Endothelial cell of umbilical vein (primary cell): ENCODE data around the gene WIZ. TPM values are rescaled to one million over a fixed set of nuclear protein-coding genes. Genes with fewer than 3 reads are reported as not detected.

Experiments used
- BruUV-seq: library from RNA; stranded (reverse); fragments of 400-500 nt; replicated peaks from 2 replicates; lab custom pipeline; 2021; lab: Mats Ljungman, UMichigan
- CTCF ChIA-PET: fragments of 300-600, 350-600 bp; sonication (Branson Sonifier 250); formaldehyde crosslinking; loops from one replicate; lab custom pipeline; 2021; ENCODE audit warnings: antibody characterized with exemption, inconsistent platforms; lab: Charles Lee
- POLR2A ChIA-PET: fragments of 300-600, 350-600 bp; sonication (Branson Sonifier 250); formaldehyde crosslinking; loops from one replicate; lab custom pipeline; 2021; ENCODE audit warnings: antibody characterized with exemption, inconsistent platforms; lab: Charles Lee
- DNase-seq: peaks from one replicate; pipeline ENCODE4 v3.0.0-alpha.2; 2011; ENCODE audit warnings: low read depth, low spot score
- FAIRE-seq: peaks from 2 replicates; lab custom pipeline; 2011; peaks lifted over from hg19 to GRCh38; lab: Jason Lieb, UNC
- H2AFZ ChIP-seq: 2 replicates; pipeline ENCODE4 v1.6.0; 2012; ENCODE audit warnings: low read depth, low read length, control low read depth, inconsistent platforms
- H3K27ac ChIP-seq: 2 replicates; pipeline ENCODE4 v1.5.1; 2011; ENCODE audit warnings: low read depth, mild to moderate bottlenecking, control low read depth, low read length, moderate library complexity; ENCODE audit not compliant: insufficient read depth
- H3K27me3 ChIP-seq, 2 experiments: 2 replicates each; pipeline versions ENCODE4 v1.6.0 to v1.6.1; 2011; ENCODE audit warnings: low read length in 2 of 2, mixed read lengths in 1 of 2; ENCODE audit not compliant: control insufficient read depth in 2 of 2, insufficient read depth in 2 of 2
- H3K36me3 ChIP-seq, 2 experiments: 2 replicates in 1 of 2; 3 replicates in 1 of 2; pipeline ENCODE4 v1.5.1; 2011; ENCODE audit warnings: low read length in 2 of 2, mild to moderate bottlenecking in 1 of 2, moderate library complexity in 1 of 2; ENCODE audit not compliant: control insufficient read depth in 2 of 2, insufficient read depth in 2 of 2; ENCODE audit errors: extremely low read depth in 1 of 2
- H3K4me1 ChIP-seq: 3 replicates; pipeline ENCODE4 v1.5.1; 2011; ENCODE audit warnings: mild to moderate bottlenecking, low read length; ENCODE audit not compliant: control insufficient read depth, insufficient read depth; ENCODE audit errors: extremely low read depth
- H3K4me2 ChIP-seq: 2 replicates; pipeline ENCODE4 v1.6.1; 2011; ENCODE audit warnings: low read length, control low read depth, mixed read lengths; ENCODE audit not compliant: insufficient read depth
- H3K4me3 ChIP-seq, 3 experiments: fragments of 200-600 bp in 1 of 3; sonication (generic), shearing (Covaris generic) in 1 of 3; replicated peaks in 1 of 3; 2 replicates each; pipeline ENCODE4 v1.5.1; 2011 to 2016; ENCODE audit warnings: control low read depth in 3 of 3, low read length in 3 of 3, mild to moderate bottlenecking in 2 of 3, inconsistent platforms in 1 of 3, low read depth in 1 of 3, moderate library complexity in 1 of 3; ENCODE audit not compliant: insufficient read depth in 1 of 3
- H3K79me2 ChIP-seq: 2 replicates; pipeline ENCODE4 v1.6.0; 2012; ENCODE audit warnings: low read length, inconsistent platforms; ENCODE audit not compliant: control insufficient read depth, insufficient read depth
- H3K9ac ChIP-seq: replicated peaks from 2 replicates; pipeline ENCODE3; 2011; ENCODE audit warnings: low read length, control low read depth; ENCODE audit not compliant: insufficient read depth; ENCODE audit errors: extremely low read depth
- H3K9me1 ChIP-seq: replicated peaks from 3 replicates; pipeline ENCODE4 v1.6.0; 2011; ENCODE audit warnings: mild to moderate bottlenecking, low read length; ENCODE audit not compliant: control insufficient read depth, insufficient read depth; ENCODE audit errors: extremely low read depth
- H3K9me3 ChIP-seq: replicated peaks from 2 replicates; pipeline ENCODE4 v1.5.1; 2012; ENCODE audit warnings: low read length, inconsistent platforms; ENCODE audit not compliant: control insufficient read depth, insufficient read depth
- H4K20me1 ChIP-seq: replicated peaks from 2 replicates; pipeline ENCODE3; 2011; ENCODE audit warnings: mild to moderate bottlenecking, low read length; ENCODE audit not compliant: control insufficient read depth, insufficient read depth; ENCODE audit errors: extremely low read depth
- EZH2 ChIP-seq: IDR thresholded peaks from 2 replicates; pipeline ENCODE4 v1.6.1; 2012; ENCODE audit warnings: borderline replicate concordance, low read depth, mild to moderate bottlenecking, moderate library complexity, low read length, inconsistent platforms; ENCODE audit not compliant: severe bottlenecking
- FOS ChIP-seq: IDR thresholded peaks from 2 replicates; pipeline ENCODE4 v1.6.1; 2011; ENCODE audit warnings: mild to moderate bottlenecking, low read length, moderate library complexity, borderline replicate concordance; ENCODE audit not compliant: insufficient read depth
- GATA2 ChIP-seq: IDR thresholded peaks from 2 replicates; pipeline ENCODE4 v1.7.0; 2011; ENCODE audit warnings: low read depth, mild to moderate bottlenecking, moderate library complexity, mixed read lengths, low read length; ENCODE audit not compliant: insufficient read length, insufficient read depth
- JUN ChIP-seq: IDR thresholded peaks from 2 replicates; pipeline ENCODE4 v1.6.1; 2011; ENCODE audit warnings: borderline replicate concordance, low read depth; ENCODE audit not compliant: insufficient read length, insufficient read depth
- MYC ChIP-seq: IDR thresholded peaks from one replicate; pipeline ENCODE4 v1.6.1; 2011; ENCODE audit warnings: mild to moderate bottlenecking, low read depth, low read length
- POLR2A ChIP-seq: IDR thresholded peaks from 2 replicates; pipeline ENCODE4 v1.6.1; 2012; ENCODE audit warnings: low read depth, mild to moderate bottlenecking, control low read depth, low read length
- POLR2AphosphoS5 ChIP-seq: IDR thresholded peaks from 2 replicates; pipeline ENCODE4 v1.6.1; 2012; ENCODE audit warnings: low read depth, mild to moderate bottlenecking, control low read depth, low read length, moderate library complexity; ENCODE audit not compliant: insufficient read depth
- dilution Hi-C: fragments of 300-500 bp; cut with MboI; formaldehyde crosslinking; loops from one replicate; pipeline ENCODE4 v1.15.0; 2019; ENCODE audit warnings: low sequenced_read_pairs; ENCODE audit not compliant: extremely low pct_ligation_motif_present
- intact Hi-C: fragments of 100-400 bp; cut with micrococcal nuclease; formaldehyde crosslinking; loops from one replicate; pipeline ENCODE4 v1.10.0; 2022
- polyA plus RNA-seq, 4 experiments: library from polyadenylated mRNA; depleted of rRNA in 3 of 4; stranded (reverse) in 3 of 4; unstranded in 1 of 4; fragments of >200 nt; gene quantifications; 2 replicates each; pipeline versions ENCODE4 v1.2.1 to v1.2.3, GENCODE V29; 2011 to 2012; ENCODE audit warnings: missing spikeins in 1 of 4
- total RNA-seq: library from RNA; stranded (reverse); gene quantifications from 2 replicates; pipeline ENCODE4 v1.2.3, GENCODE V29; 2021
- TF ChIP-seq, protein P1 (sequence below): IDR thresholded peaks from 2 replicates; pipeline ENCODE4 v1.6.1; 2011; ENCODE audit not compliant: insufficient read depth, insufficient read length
- TF ChIP-seq, protein P2 (sequence below), 2 donors: IDR thresholded peaks; 1 replicate in 1 of 2; 2 replicates in 1 of 2; pipeline ENCODE4 v1.5.1; 2011; ENCODE audit warnings: low read length in 2 of 2, mild to moderate bottlenecking in 2 of 2, moderate library complexity in 2 of 2, control low read depth in 1 of 2, inconsistent platforms in 1 of 2, low read depth in 1 of 2; ENCODE audit not compliant: insufficient read depth in 1 of 2; ENCODE audit errors: extremely low read depth in 1 of 2

Gene WIZ
- total and polyA plus RNA-seq, 2 donors (not counting 3 experiments of a cell fraction or from before 2014, with no cell fraction given): 21.0 to 47.2 TPM

DNA sequence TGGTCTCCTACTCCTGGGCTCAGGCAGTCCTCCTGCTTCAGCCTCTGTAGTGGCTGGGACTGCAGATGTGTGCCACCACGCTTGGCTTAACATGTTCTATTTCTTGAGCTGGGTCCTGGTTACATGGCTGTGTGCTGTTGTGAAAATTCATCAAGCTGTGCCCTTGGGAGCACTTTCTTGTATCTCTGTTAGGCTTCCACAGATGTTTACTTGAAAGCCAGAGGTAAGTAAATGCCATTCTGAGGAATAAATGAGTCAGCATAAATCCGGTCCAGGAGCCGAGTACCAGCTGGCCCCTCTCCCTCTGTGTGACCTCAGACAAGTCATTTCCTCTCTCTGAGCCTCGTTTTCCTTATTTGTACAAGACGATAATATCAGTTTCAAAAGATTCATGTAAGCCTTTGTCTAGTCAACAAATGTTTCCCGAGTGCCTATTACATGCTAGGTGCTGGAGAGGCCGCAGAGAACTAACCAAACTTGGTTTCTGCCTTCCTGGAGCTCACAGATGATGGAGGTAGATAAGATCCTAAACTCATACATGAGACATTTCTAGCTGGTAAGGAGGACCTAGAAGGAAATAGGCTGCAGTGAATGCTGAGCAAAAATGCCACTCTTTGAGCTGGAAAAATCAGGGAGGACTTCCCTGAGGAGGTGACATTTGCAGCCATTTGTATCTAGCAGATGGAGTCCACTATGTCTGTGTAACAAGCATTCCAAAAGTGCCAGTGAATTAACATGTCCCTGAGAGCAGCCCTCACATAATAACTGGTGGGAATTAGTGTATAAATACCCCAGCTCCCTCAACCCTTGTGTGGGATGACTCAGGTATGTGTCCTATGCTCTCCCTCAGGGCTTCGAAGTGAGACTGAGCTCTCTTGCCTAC, 17.3 kb upstream of the WIZ start:
- no peaks in the 10 kb centered on the region for H4K20me1 ChIP-seq
- intact Hi-C loops (loop anchor here (1.0 to 5.0 kb wide), 4 partner anchors 15 to 90 kb away; no protein-coding TSS in a partner anchor), dilution Hi-C loops (no loop called here)
- TSS peak; percentile 27 for BruUV-seq
- peaks cover 39% of the 10 kb centered on the region for H3K4me1 ChIP-seq
- DNase-seq (peak; percentile 99), FAIRE-seq (peak; percentile 99)
- no peaks in the 10 kb centered on the region for H3K9me3 ChIP-seq
- no peak overlapping the region for H2AFZ ChIP-seq
- no peaks in the 10 kb centered on the region for H3K9me1 ChIP-seq
- no peaks in the 10 kb centered on the region for H3K36me3 ChIP-seq
- peak overlapping the region; percentile 41 for H3K27ac ChIP-seq
- no peak overlapping the region for H3K4me3 ChIP-seq
- POLR2A ChIA-PET: interaction anchor here (0.7 to 1.3 kb wide), 5 partner anchors 11 to 88 kb away, joined by 3 to 4 read pairs (median 4); partner anchors contain the start of genes AKAP8 and AKAP8L
- no peak overlapping the region for H3K9ac ChIP-seq
- H3K79me2 ChIP-seq: no peaks in the 10 kb centered on the region
- H3K4me2 ChIP-seq: peak overlapping the region; percentile 6
- H3K27me3 ChIP-seq: peaks cover 0 to 2% of the 10 kb centered on the region in 2 experiments
- CTCF ChIA-PET: interaction anchor here (1.1 to 4.2 kb wide), 7 partner anchors 8 to 290 kb away, joined by 3 to 29 read pairs (median 7); partner anchors contain the start of gene AKAP8L
- peak; percentile 92 for TF ChIP-seq JUN
- no peak for TF ChIP-seq EZH2
- TF ChIP-seq GATA2: peak; percentile 98
- no peak for TF ChIP-seq MYC
- peak; percentile 95 for TF ChIP-seq FOS
- TF ChIP-seq POLR2A: peak; percentile 45
- peak; percentile 86 for TF ChIP-seq POLR2AphosphoS5
- TF ChIP-seq, protein P1, sequence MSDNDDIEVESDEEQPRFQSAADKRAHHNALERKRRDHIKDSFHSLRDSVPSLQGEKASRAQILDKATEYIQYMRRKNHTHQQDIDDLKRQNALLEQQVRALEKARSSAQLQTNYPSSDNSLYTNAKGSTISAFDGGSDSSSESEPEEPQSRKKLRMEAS: no peak
- TF ChIP-seq, protein P2, sequence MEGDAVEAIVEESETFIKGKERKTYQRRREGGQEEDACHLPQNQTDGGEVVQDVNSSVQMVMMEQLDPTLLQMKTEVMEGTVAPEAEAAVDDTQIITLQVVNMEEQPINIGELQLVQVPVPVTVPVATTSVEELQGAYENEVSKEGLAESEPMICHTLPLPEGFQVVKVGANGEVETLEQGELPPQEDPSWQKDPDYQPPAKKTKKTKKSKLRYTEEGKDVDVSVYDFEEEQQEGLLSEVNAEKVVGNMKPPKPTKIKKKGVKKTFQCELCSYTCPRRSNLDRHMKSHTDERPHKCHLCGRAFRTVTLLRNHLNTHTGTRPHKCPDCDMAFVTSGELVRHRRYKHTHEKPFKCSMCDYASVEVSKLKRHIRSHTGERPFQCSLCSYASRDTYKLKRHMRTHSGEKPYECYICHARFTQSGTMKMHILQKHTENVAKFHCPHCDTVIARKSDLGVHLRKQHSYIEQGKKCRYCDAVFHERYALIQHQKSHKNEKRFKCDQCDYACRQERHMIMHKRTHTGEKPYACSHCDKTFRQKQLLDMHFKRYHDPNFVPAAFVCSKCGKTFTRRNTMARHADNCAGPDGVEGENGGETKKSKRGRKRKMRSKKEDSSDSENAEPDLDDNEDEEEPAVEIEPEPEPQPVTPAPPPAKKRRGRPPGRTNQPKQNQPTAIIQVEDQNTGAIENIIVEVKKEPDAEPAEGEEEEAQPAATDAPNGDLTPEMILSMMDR (IDR thresholded peaks at IDR 0.05; ENCODE audit: extremely low read depth in 1 of 2, insufficient read depth in 1 of 2, low read depth in 1 of 2, low read length in 2 of 2): no peak
